NCI-H748 (cell line): ENCODE data around the gene DOCK1.

Experiments
- DNase-seq: peaks from one replicate; lab custom pipeline; 2025; ENCODE audit not compliant: unreplicated experiment; lab: John Stamatoyannopoulos, UW

Gene DOCK1

DNA sequence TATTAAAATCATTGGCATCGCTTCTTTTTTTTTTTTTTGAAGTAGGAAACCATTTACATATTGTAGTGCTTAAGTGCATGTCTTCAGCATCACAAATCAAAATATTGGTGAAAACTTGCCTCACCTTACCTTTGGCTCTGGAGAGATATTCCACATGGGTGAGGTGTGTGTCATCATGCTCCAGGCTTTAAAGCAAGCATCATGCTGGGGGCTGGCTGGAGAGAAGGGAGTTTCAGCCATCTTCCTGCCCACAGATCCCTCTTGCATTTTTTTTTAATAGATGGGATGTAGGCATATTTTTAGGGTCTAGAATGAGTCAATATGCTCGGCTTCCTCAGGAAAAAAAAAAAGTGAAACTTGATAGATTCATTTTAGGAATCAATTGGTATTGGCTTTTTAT is 293.5 kb downstream of the DOCK1 start:
- DNase-seq = no peak

DNA sequence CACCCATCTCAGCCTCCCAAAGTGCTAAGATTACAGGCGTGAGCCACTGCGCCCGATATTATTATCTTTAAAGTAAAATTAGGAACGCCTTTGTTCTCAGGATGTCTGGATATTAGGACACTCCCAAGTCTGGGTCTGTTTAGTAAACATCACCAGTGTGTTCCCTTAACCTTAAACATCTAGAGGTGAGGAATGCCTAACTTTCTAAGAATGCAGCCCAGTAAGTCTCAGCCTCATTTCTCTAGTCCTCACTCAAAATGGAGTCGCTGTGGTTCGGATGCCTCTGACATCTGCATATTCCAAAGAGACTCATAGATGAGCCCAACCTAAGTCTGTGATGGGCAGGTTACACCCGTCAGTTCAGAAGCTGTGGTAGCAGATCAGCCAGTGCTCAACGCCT is 295.4 kb downstream of the DOCK1 start:
- no peak for DNase-seq

DNA sequence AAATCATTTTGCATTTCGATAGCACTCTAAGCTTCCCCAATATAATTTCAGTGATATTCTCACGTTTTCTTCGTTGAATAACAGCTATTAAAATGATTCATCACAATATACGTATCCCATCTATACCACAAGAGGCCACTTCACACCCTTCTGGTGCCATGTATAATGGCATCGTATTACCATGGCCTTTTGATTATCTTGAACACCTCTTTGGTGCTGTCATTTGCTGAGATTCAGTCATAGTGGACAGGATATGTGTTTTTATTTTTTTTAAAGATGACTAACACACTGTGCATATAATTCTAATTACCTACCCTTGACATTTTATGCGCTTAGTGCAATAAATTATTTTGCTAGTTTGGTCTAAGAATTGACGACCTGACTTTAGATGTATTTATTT is 297.8 kb downstream of the DOCK1 start:
- DNase-seq = no peak

DNA sequence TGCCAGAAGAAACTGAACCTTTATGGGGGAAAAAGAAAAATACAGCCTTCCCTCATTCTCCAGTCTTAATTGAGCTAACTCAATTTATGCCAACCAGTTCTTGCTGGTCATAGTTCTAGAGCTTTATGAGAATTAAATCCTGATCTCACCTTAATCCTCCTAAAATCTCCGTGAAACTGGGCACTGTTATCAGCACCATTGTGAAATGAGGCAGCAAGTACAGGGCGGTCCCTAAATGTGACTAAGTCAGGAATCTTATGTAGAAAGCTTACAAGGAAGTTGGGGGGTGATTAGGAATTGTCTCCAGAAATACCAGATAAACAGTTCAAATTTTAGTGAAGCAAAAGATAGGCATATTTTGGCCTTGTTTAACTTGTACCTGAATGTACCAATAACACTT is 301.9 kb downstream of the DOCK1 start:
- DNase-seq = no peak

DNA sequence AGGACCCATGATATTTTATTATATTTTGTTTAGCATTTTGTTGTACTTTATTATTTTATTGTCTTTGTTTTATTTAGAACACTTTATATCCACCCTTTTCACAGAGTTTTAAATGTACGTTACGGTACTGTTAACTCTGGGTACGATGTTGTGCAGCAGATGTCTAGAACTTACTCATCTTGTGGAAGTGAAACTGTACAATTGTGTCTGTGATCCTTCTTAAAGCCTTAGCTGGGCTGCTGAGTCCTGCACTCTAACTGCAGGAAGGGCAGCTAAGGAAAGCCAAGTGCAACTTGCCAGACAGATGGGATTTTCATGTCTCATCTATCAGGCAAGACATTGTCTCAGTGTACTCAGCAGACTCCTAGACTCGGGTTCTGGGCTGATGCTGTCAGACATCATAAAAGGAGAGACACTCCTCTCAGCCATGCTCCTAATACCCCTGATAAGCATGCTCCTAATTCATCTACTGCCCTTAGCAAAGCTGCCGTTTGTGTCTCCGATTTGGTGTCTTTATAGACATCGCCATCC is 305.8 kb downstream of the DOCK1 start:
- DNase-seq = no peak

DNA sequence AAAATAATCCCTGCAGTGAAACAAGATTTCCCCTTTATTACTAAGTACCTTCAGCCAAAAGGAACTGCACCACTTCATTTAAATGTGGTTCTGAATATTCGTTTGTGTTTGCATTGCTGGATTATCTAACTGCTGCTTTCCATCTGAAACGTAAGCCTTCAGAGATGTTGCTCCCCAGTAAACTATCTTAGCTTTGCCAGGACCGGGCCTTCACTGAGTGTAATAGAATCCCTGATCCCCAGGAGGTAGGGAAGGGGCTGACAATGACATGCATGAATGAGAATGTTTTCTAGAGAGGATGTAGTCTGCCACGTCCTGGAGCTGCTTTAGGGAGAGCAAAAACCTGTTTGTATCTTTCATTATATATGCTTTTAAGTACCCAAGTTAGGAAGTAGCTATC is 310.6 kb downstream of the DOCK1 start:
- no peak for DNase-seq

DNA sequence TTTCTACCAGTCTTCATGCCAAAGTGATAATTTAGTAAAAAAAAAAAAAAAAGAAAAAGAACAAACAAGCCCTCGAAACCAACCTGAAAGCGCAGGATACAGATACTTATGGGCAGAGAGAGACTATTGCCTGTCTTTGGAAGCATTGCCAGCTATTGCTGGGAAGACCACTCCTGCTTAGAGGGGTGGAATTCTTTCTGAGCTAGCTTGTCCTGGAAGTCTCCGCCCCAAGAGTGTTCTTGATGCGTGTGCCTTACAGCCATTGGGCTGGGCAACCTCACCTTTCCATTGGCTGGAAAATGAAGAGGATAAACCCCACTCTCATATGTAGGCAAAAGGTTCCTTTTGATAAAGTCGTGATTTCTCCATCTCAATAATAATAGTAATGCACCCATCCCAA is 311.0 kb downstream of the DOCK1 start:
- no peak for DNase-seq

DNA sequence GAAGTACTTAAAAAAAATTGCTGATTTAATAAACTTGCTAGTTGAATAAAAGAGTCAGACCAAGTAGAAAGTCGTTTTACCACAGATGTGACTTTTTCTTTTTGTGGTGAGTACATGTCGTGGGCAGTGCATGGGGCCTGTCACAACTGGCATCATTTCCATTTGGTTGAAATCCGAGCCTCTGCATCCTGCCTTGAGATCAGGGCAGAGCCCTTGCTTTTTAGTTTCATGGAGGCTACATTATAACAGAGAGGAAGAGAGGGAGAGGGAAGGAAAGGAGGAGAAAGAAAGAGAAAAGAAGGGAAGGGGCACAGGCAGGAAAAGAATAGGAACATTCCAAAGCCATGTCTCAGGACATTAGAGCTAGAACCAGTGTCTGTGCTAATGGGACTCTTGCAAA is 311.6 kb downstream of the DOCK1 start:
- no peak for DNase-seq

DNA sequence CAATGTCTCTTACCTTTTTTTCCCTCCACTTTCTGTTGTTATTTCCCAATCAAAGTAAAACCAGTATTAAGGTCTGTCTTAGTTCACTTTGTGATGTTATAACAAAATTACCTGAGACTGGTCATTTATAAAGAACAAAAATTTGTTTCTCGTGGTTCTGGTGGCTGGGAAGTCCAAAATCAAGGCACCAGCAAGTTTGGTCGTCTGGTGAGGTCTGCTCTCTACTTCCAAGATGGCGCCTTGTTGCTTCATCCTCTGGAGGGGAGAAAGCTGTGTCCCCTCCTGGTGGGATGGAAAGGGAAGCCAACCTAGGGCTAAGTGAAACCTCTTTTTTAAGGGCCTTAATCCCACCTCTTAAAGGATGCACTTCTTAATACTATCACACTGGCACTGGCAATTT is 313.4 kb downstream of the DOCK1 start:
- no peak for DNase-seq

DNA sequence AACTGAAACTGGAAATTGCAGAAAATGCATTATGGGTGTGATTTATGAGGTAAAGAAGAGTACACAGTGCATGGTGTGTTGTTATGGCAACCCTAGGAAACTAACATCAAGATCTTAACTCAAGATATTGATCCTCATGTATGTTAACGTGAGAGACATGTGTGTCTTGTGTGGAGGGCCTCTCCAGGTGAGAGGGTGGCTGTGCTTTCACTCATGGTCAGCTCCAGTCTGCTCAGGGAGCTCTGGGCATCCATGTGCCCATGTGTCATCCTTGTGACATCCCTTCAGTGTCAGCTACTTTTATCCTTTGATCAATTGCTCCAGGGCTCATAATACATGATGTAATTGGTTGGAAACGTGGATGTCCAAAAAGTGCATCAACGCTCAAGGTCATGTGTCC is 316.1 kb downstream of the DOCK1 start:
- DNase-seq = peak; percentile 5

DNA sequence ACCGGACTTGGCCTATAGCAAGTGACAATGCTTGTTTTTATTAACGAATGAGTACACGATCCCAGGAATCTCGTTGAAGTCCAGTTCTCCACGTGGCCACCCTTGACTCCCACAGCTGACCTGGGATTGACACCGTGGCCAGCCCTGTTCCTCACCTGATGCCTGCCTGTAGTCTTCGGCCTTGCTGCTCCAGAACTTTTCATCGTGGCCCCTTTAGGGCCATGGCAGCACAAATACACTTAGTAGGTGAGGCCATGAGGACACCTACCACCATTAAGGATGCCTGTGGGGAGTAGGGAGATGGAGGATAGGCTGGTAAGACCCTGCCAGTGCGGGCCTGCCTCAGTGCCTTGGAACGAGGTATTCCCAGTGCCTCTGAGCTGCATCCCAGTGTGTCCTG is 321.8 kb downstream of the DOCK1 start:
- no peak for DNase-seq

DNA sequence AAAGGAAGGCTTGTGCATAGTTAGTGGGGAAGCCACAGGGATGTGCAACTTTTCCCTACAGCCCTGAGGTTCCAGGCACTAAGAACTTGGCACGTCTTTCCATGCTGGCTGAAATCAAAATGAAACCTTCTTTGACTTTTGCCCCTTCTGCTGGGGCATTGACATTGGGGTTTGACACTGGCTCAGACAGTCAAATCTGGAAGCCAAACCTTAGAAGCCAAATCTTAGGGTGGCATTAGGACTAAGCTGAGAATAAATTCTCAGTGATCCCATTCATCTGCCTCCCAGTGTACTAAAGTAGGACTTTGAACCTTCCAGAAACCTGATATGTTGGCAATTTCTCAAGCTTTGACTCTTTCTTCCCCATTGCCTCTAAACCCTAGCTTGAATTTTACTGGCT is 322.4 kb downstream of the DOCK1 start:
- DNase-seq = no peak

DNA sequence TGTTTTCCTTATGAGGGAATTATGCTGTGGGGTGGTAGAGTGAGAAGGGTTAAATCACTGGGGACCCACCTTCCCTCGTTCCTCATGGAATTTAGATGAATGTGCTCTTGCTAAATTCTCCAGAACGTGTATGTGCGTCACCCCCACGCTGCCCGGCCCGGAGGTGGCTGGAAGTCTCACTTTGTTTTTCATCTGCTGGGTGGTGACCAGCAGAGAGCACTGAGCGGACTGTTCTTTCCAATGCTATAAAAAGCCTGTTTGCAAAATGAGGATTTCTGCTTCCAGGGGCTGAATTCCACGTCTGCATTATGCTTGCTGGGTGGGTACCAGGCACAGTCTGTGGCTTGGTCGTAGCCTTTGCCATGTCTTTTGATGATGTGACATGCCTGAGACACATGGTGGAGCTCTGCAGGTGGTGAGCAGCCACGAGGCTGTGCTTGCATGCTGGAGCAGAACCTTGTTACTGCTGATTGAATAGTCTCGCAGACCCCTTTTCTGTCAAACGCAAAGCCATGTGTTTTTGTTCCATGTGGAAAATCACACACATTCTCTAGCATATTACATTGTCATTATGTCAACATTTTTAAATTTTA is 323.1 kb downstream of the DOCK1 start:
- DNase-seq = no peak

DNA sequence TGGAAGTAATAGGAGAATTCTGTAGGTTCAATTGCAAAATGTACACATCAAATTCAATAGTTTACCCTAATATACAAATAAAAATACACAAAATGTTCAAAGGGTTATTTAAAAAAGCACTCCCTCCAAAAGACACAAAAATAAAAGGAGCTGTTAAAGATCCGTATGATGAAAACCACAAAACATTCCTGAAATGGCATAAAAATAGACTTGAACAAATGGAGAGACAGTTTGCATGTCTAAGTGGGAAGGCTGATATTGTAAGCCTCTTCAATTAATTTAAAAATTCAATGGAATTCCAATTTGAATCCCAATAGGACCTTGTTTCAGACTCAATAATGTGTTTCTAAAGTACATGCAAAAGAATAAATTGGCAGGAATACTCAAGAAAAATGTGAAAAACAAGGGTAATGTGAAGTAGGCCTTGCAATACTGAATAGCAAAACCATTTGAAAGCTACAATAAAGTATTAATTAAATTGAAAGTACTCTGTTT is 329.1 kb downstream of the DOCK1 start:
- no peak for DNase-seq

DNA sequence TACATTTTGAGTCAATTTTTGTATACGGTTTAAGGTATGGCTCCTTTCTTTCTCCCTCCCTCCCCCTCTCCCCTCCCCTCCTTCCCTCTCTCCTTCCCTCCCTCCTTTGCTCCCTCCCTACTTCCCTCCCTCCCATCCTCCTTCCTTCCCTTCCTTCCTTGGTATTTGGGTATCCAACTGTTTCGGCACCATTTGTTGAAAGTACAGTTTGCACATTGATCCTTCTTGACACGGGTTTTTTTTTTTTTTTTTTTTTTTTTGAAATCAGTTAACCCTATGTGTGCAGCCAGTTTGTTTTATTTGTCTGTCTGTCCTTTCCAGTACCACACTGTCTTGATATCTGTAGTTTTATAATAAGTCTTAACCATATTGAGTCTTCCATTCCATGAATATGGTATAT is 331.0 kb downstream of the DOCK1 start:
- DNase-seq = no peak

DNA sequence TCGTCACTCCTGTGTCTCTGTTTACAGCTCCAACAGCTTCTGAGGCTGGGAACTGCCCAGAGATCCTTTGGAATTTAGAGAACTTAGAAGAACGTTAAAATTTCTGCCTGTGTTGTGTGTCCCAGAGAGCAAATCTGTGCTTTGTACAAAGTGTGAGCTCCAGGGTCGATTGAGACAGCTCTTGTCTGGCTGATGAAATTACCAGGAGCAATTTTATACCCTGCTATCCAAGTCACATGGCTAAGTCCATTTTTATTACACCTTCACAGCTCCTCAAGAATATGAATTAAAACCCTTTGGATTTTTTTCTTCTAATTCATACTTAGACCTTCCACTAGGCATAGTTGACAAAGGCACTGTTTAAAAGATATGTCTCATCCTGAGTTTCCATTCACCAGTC is 337.7 kb downstream of the DOCK1 start:
- DNase-seq = no peak

DNA sequence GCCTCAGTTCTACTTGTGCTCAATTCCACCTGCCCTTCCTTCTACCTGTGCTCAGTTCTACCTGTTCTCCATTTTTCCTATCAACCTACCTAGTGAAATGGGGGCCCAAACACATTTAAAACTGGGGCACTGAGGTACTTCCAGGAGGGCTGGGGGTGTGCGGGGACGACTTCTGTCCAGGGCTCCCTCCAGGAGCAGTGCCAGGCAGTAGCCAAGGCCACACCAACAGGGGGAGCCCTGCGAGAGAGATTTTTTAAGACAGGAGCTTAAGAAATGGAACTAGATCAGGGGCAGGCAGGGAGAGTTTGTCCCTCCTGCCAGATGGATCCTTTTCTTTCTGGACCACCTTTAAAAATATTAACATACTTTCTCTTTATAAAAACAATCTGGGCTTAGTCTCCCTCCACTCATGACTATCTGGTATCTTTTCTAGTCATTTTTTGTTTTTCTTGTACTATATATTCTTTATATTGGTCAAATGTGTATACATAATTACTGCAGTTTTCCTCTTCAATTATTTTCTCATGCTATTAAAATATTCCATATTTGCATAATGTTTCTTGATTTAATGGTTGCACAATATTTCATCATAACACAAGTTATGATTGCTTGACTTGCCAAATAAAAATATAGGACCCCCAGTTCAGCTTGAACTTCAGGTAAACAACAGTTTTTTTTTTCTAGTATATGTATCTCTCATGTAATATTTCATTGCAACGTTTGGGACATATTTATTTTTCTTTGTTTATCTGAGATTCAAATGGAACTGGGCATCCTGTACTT is 338.5 kb downstream of the DOCK1 start:
- DNase-seq = peak; percentile 46

DNA sequence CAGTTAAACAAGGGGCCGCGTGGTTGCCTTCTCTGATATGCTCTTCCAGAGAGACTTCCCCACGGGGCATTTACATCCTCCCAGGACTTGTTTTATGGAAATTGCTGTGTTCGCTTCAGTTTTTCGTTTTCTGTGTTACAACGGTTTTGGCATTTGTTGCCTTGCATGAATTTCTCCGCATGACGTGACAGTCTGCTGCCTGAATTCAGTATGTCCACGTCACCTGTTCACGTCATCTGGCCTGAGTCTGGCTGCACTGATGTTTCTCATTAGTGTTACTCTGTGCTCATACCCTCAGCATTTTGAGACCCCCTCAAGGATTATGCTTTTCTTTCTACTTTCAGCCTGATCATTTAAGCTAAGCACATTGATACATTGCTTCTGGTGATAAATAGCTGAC is 340.2 kb downstream of the DOCK1 start:
- DNase-seq = no peak

DNA sequence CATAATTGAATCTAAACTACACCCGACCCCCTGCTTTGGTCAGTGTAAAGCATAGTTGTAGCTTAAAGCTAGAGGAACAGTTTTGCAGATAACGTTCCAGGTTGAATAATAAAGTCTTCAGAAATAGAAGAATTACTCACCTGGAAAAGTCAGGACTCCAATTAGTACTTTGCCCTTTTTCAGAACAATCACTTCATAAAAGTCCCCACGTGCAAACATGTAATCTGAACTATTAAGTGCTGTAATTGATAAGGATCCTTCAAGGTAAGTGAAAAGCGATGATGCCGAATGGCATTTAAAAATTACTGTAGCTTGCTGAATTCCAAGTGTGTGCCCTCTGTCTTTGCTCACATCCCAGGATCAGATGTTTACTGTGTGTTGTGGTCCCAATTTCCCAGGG is 344.8 kb downstream of the DOCK1 start:
- DNase-seq = no peak

DNA sequence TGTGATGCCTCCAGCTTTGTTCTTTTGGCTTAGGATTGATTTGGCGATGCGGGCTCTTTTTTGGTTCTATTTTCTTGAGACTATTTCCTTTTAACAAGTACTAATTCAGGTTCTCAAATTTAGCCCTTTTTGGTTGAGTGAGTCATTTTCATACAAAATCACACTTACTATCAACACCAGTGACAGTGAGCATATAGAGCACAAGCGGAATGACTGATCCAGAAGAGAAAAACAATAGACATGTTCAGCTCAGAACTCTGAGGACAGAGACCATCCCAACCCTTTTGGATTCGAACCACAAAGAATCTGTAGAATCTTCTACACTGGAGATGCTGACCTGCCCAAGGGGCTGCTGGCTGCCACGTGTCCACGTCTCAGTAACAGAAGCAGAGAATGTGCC is 347.6 kb downstream of the DOCK1 start:
- DNase-seq = no peak

DNA sequence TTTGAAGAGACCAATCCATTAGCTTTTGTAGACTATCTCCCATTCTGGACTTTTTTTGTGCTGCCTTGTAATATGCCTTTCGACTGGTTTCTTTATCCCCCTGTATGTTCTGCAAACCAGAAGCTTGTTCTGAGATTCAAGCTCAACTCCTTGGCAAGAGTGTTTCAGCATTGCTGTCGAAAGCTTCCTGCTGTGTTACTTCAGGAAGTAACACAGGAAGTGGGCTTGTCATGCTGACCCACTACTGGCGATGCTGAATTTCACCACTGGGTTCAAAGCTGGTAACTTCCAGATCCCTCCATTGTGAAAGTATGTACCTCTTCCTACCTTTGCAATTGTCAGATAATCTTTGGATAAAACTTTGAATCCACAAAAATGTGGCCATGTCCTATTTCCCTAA is 349.0 kb downstream of the DOCK1 start:
- no peak for DNase-seq

DNA sequence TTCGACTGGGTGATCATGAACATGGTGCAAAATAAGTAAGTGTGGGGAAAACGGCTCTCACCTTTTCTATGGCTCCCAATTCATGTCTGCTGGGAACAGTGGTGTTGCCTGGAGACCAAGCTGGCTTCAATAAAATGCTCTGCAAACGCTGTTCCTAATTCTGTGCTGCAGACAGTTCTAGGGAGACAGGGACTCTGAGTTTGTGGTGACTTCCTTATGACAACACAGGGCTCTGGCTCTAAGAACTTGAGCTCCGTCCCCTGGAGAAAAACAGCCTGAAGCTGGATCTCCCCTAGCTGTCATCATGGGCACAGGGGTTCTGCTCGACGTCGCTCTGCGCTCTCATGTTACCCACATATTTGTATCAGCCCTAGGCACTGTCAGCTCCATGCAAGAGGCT is 352.2 kb downstream of the DOCK1 start:
- DNase-seq = no peak

DNA sequence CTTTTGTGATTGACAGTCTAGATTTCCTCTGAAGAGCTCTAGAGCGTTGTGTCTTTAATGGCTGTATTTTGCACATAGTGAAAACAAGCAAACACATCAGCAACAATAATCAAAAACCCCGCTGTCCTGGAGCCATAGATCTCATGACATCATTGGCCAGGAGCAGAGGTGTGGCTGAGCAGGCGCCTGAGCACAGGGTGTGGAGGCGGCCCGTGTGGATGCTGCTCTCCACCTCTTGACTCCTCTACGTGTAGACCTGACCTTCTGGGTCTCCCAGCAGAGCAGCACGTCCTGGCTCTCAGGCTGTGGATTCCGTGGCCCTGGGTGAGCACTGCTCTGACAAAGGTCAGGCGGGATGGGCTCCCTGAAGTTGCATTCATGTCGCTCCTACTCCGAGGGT is 354.1 kb downstream of the DOCK1 start:
- DNase-seq = no peak
